ENCODE results near the gene SCAND1. TPM values are rescaled to one million over a fixed set of nuclear protein-coding genes. Genes with fewer than 3 reads are reported as not detected.

SCAND1 gene
- 9.1 and 10.2 TPM in 2 replicates for polyA plus RNA-seq (2011; rRNA removed)
- polyA plus RNA-seq (2012; cell fraction: cytosol; rRNA removed): 74.5 and 112 TPM in 2 replicates
- polyA plus RNA-seq (2012; cell fraction: nucleus; rRNA removed): 110 and 179 TPM in 2 replicates
- polyA plus RNA-seq (2017; fragmentation: RNase III; extraction: RNeasy Plus Mini Kit Qiagen cat#74134 plus additional on column Dnase treatment): 59.2 to 72.2 TPM (median 68.0 TPM) in 3 replicates
- polyA minus RNA-seq (2011; rRNA and poly(A)+ RNA removed): 4.0 and 4.7 TPM in 2 replicates

- H3K4me1 ChIP-seq: peaks cover 15% of the 10 kb centered on the region
- H3K27ac ChIP-seq: peak within 1 kb of the TSS; percentile 96 to 97
- H3K9me3 ChIP-seq: no peaks in the 10 kb centered on the region
- peak within 1 kb of the TSS; percentile 86 for H3K4me2 ChIP-seq
- CTCF ChIA-PET: interaction anchor here (0.6 to 5.8 kb wide), 89 partner anchors 9 to 509 kb away, joined by 3 to 82 read pairs (median 4); partner anchors contain the start of genes CNBD2, CPNE1, ERGIC3 and NFS1
- POLR2A ChIA-PET: interaction anchor here (0.5 to 2.4 kb wide), 26 partner anchors 10 to 893 kb away, joined by 3 to 32 read pairs (median 5); partner anchors contain the start of genes CEP250, CNBD2, PHF20 and RBM39
- 1% methylated on average over 47 of the region's 76 CpGs for WGBS (ENCODE audit: missing lambda C conversion rate)
- peak; percentile 95 to 99 for DNase-seq (ENCODE audit: low read depth in 1 of 2, low spot score in 1 of 2)
- no peak for FAIRE-seq
- peak within 1 kb of the TSS; percentile 95 for H3K4me3 ChIP-seq
- ATAC-seq: peak; percentile 94
- TF ChIP-seq SMC3 (IDR thresholded peaks at IDR 0.05) (peak; percentile 81), RNF2 (IDR thresholded peaks at IDR 0.05; ENCODE audit: borderline replicate concordance, low read depth) (no peak), JUN (IDR thresholded peaks at IDR 0.05) (peak; percentile 82 to 96), CBX2 (IDR thresholded peaks at IDR 0.05; ENCODE audit: borderline replicate concordance, low read depth) (no peak), NPAS2 (CRISPR knock-in tag; IDR thresholded peaks at IDR 0.05; ENCODE audit: borderline replicate concordance) (no peak), EHMT2 (IDR thresholded peaks at IDR 0.05; ENCODE audit: low read depth) (no peak), ZNF302 (CRISPR knock-in tag; IDR thresholded peaks at IDR 0.05) (no peak), CHD4 (IDR thresholded peaks at IDR 0.05; ENCODE audit: borderline replicate concordance) (no peak), HOXB13 (CRISPR knock-in tag; IDR thresholded peaks at IDR 0.05; ENCODE audit: low read depth) (no peak), TFCP2L1 (CRISPR knock-in tag; IDR thresholded peaks at IDR 0.05) (no peak), TP53 (CRISPR knock-in tag; IDR thresholded peaks at IDR 0.05) (no peak), CBX8 (IDR thresholded peaks at IDR 0.05) (no peak), MYC (IDR thresholded peaks at IDR 0.05; ENCODE audit: borderline replicate concordance, low read length) (peak; percentile 98), HEYL (CRISPR knock-in tag; IDR thresholded peaks at IDR 0.05) (no peak), CTCF (IDR thresholded peaks at IDR 0.05) (peak; percentile 99), MAZ (IDR thresholded peaks at IDR 0.05; ENCODE audit: borderline replicate concordance, low read depth, low read length) (0 out of 2 replicates have a peak, but pooled peaks have one; percentile 30), PHF8 (IDR thresholded peaks at IDR 0.05; ENCODE audit: borderline replicate concordance, low read depth) (peak; percentile 61), ZC3H11A (IDR thresholded peaks at IDR 0.05) (no peak), NR3C1 (IDR thresholded peaks at IDR 0.05) (no peak), FOSB (CRISPR knock-in tag; IDR thresholded peaks at IDR 0.05) (no peak), RAD21 (conservative IDR thresholded peaks at IDR 0.05 in 1 of 2, IDR thresholded peaks at IDR 0.05 in 1 of 2) (peak; percentile 46 to 69; a peak in 4 of 5 replicates), BHLHE40 (IDR thresholded peaks at IDR 0.05; ENCODE audit: low read depth, low read length) (0 out of 2 replicates have a peak, but pooled peaks have one; percentile 38), ZFP36 (IDR thresholded peaks at IDR 0.05; ENCODE audit: borderline replicate concordance, partially characterized antibody) (no peak), CEBPB (IDR thresholded peaks at IDR 0.05) (0 out of 4 replicates have a peak, but pooled peaks of 1 of the 2 experiments have one; percentile 22), BCL3 (IDR thresholded peaks at IDR 0.05) (peak; percentile 92; the same call in 2 of the 3 replicates), RFX5 (IDR thresholded peaks at IDR 0.05) (peak; percentile 28; the same call in 1 of the 2 replicates), E2F6 (IDR thresholded peaks at IDR 0.05; ENCODE audit: borderline replicate concordance, low read depth) (peak; percentile 85), ELK1 (IDR thresholded peaks at IDR 0.05; ENCODE audit: low read depth, low read length) (0 out of 2 replicates have a peak, but pooled peaks have one; percentile 60), ESRRA (IDR thresholded peaks at IDR 0.05; ENCODE audit: borderline replicate concordance, low read length) (no peak; the same call in 1 of the 2 replicates), NFE2L2 (conservative IDR thresholded peaks at IDR 0.05; ENCODE audit: low read length) (no peak), MAX (IDR thresholded peaks at IDR 0.05) (peak; percentile 99), HMGXB4 (CRISPR knock-in tag; IDR thresholded peaks at IDR 0.05; ENCODE audit: borderline replicate concordance) (no peak)
Observed at GRCh38 chr20:35954200-35954906, at the start of gene SCAND1. Gene SCAND1 (minus strand): TSS chr20:35954502. CDS start chr20:35954284, 218 bp downstream.
